GM12891 (cell line): Measurements from ENCODE around the gene CHKB.

Source experiments
- PAX5 ChIP-seq: IDR thresholded peaks from 2 replicates; pipeline ENCODE4 v1.6.1; 2011; ENCODE audit warnings: low read length, moderate library complexity, mild to moderate bottlenecking; ENCODE audit not compliant: insufficient read depth, severe bottlenecking
- POLR2A ChIP-seq: IDR thresholded peaks from 2 replicates; pipeline ENCODE4 v1.6.1; 2011; ENCODE audit warnings: low read depth, low read length, control low read depth
- POLR2AphosphoS5 ChIP-seq: IDR thresholded peaks from 2 replicates; pipeline ENCODE4 v1.6.1; 2011; ENCODE audit warnings: low read depth, low read length, control low read depth
- SPI1 ChIP-seq: IDR thresholded peaks from 2 replicates; pipeline ENCODE4 v1.6.1; 2011; ENCODE audit warnings: low read depth, low read length, control low read depth
- TAF1 ChIP-seq: IDR thresholded peaks from 2 replicates; pipeline ENCODE4 v1.6.1; 2011; ENCODE audit warnings: low read depth, low read length, control low read depth

DNA sequence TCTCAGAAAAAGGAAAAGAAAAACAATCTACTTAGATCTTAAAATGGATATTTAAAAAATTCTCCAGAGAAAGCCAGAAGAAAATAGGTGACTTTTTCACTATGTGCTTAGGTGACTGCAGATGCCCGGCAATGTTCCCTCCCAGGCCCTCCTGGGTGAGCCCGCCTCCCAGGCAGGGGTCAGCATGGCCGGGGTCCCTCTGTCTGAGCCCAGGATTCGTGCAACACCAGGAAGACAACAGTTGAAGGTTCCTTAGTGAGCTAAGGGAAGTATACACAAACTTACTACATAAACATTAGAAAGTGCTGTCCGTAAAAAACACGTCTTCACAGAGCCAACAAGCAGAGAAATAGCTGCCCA lies 29.5 kb upstream of the CHKB start:
- TF ChIP-seq POLR2AphosphoS5 (no peak), POLR2A (no peak), PAX5 (no peak), TAF1 (no peak), SPI1 (no peak)
